Heart right ventricle (tissue), 16 donors: ENCODE results near the gene B4GALT5. TPM values are rescaled to one million over a fixed set of nuclear protein-coding genes. Genes with fewer than 3 reads are reported as not detected.

Experiments
- ATAC-seq, 8 donors: fragments of 200-7000 bp; cut with Tn5 transposase; one replicate each; pipeline ENCODE4 v1.9.1; 2020; ENCODE audit warnings: mild to moderate bottlenecking in 8 of 8, moderate library complexity in 8 of 8, moderate number of reproducible peaks in 1 of 8
- DNase-seq, 2 donors: peaks; one replicate each; pipeline ENCODE4 v3.0.0-alpha.2; 2020
- H3K27ac ChIP-seq, 10 donors: fragments of 200-600 bp; sonication (generic) in 2 of 10; one replicate each; pipeline versions ENCODE4 v1.5.0 to v1.8.0; 2020 to 2022; ENCODE audit warnings: mild to moderate bottlenecking in 3 of 10
- H3K27me3 ChIP-seq, 7 donors: fragments of 200-600 bp; one replicate each; pipeline ENCODE4 v1.8.0; 2021 to 2022; ENCODE audit warnings: mild to moderate bottlenecking in 2 of 7
- H3K36me3 ChIP-seq, 9 donors: fragments of 200-600 bp; sonication (generic) in 1 of 9; one replicate each; pipeline versions ENCODE4 v1.5.0 to v1.8.0; 2020 to 2022; ENCODE audit warnings: mild to moderate bottlenecking in 2 of 9
- H3K4me1 ChIP-seq, 9 donors: fragments of 200-600 bp; sonication (generic) in 1 of 9; one replicate each; pipeline versions ENCODE4 v1.5.0 to v1.8.0; 2020 to 2022; ENCODE audit warnings: mild to moderate bottlenecking in 4 of 9
- H3K4me3 ChIP-seq, 10 donors: fragments of 200-600 bp; sonication (generic) in 2 of 10; one replicate each; pipeline versions ENCODE4 v1.5.0 to v1.8.0; 2020 to 2022; ENCODE audit warnings: mild to moderate bottlenecking in 7 of 10, moderate library complexity in 2 of 10
- H3K9me3 ChIP-seq, 11 donors: fragments of 200-600 bp in 10 of 11; sonication (generic) in 2 of 11; one replicate each; pipeline versions ENCODE4 v1.5.0 to v1.8.0; 2013 to 2022; ENCODE audit warnings: mild to moderate bottlenecking in 2 of 11, control low read depth in 1 of 11, moderate library complexity in 1 of 11
- WGBS, 2 donors: extraction: QIAGEN DNeasy Blood & Tissue Kit; methylation state at CpG; one replicate each; pipeline ENCODE4 v1.1.7; 2013; ENCODE audit warnings: inconsistent platforms in 1 of 2; 5-methylcytosine and 5-hydroxymethylcytosine counted together
- intact Hi-C, 10 donors: fragments of 100-400 bp; cut with DNase I; formaldehyde crosslinking; loops; one replicate each; pipeline versions ENCODE4 v1.11.1 to v1.14.2; 2022
- polyA plus RNA-seq, 2 donors: library from polyadenylated mRNA; stranded (reverse); fragments of 200-250 nt; gene quantifications; one replicate each; pipeline ENCODE4 v1.2.3, GENCODE V29; 2013
- total RNA-seq, 10 donors: library from RNA; stranded (reverse); fragmentation: NEBNext Ultra II Directional in 3 of 10; extraction: Animal tissue kit (Norgen Biotek cat#: 25700) in 3 of 10; gene quantifications; one replicate each; pipeline versions ENCODE4 v1.2.1 to v1.2.4, GENCODE V29; 2021 to 2023
- TF ChIP-seq, protein P1 (sequence below), 9 donors: fragments of 200-600 bp; sonication (generic) in 2 of 9; IDR thresholded peaks; one replicate each; pipeline versions ENCODE4 v1.5.0 to v1.8.0; 2021 to 2022; ENCODE audit warnings: antibody characterized with exemption in 9 of 9, mild to moderate bottlenecking in 5 of 9, moderate library complexity in 1 of 9
- donor health status: Arrhythmogenic right ventricular cardiomyopathy.
- donor health status: ischemic (EF 13 %, LVEDD 7.1; RV severe dilation, severe dysfunction).
- donor health status: healthy with polysubstance abuse.
- donor health status: DM: no; HTN: yes; CAD: no.
- donor health status: DM: no; HTN: no; CAD: no.
- donor health status: ischemic (EF 25% LVEDD 6.9; RV normal size, moderate dysfunction).
- donor health status: ischemic (EF 25% LVEDD 5.7; RV mildly dilated, moderate dysfunction).
- donor health status: healthy.
- donor health status: DM: yes; HTN: yes; CAD: no.
- donor health status: Ischemic cardiomyopathy.
- donor health status: ischemic (EF 35%, LVEDD 5.7; RV mildly dilated, moderate dysfunction).
- donor health status: nonischemic (EF 11% LVEDD 7.7; RV severe dilation, severe dysfunction).
- donor health status: DM: yes; HTN: yes; CAD: no.
- donor health status: PGD.
- donor health status: ischemic (EF 29% LVEDD 5.4; RV normal size, mild dysfunction).
- donor health status: nonischemic (EF 23%, LVEDD 6.1; RV moderate dilation, normal function).

B4GALT5 gene
- total and polyA plus RNA-seq, 12 donors = 7.4 to 61.6 (median 29.6) TPM

DNA sequence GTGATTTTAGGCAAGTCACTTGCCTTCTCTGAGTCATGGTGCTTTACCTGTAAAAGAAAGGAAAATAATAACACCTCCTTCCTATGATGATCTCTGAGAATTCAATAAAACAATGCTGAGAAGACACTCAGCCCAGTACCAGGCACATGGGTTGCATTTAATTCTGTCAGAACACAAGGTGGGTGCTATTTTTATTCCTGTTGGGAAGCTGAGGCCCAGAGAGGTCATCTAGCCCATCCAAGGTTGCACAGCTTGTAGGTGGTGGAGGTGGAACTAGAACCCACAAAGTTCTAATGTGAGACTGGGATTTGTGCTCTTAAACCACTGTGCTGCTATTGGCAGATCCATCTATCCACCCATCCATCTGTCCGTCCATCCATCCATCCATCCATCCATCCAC is 106.1 kb downstream of the B4GALT5 start:
- DNase-seq = no peak
- H3K27ac ChIP-seq = no peak overlapping the region
- TF ChIP-seq, protein P1, sequence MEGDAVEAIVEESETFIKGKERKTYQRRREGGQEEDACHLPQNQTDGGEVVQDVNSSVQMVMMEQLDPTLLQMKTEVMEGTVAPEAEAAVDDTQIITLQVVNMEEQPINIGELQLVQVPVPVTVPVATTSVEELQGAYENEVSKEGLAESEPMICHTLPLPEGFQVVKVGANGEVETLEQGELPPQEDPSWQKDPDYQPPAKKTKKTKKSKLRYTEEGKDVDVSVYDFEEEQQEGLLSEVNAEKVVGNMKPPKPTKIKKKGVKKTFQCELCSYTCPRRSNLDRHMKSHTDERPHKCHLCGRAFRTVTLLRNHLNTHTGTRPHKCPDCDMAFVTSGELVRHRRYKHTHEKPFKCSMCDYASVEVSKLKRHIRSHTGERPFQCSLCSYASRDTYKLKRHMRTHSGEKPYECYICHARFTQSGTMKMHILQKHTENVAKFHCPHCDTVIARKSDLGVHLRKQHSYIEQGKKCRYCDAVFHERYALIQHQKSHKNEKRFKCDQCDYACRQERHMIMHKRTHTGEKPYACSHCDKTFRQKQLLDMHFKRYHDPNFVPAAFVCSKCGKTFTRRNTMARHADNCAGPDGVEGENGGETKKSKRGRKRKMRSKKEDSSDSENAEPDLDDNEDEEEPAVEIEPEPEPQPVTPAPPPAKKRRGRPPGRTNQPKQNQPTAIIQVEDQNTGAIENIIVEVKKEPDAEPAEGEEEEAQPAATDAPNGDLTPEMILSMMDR (IDR thresholded peaks at IDR 0.05) = no peak
- intact Hi-C loops = loop anchor here in 8 of 10 donors (5.0 to 10.0 kb wide), 4 partner anchors 65 to 275 kb away; no protein-coding TSS in a partner anchor
- peaks cover 4 to 33% (median 17%) of the 10 kb centered on the region in 9 donors for H3K4me1 ChIP-seq
- no peaks in the 10 kb centered on the region for H3K9me3 ChIP-seq
- H3K27me3 ChIP-seq = peaks cover 0 to 16% (median 3%) of the 10 kb centered on the region in 7 donors
- ATAC-seq = no peak
- H3K4me3 ChIP-seq = no peak overlapping the region
- no peaks in the 10 kb centered on the region for H3K36me3 ChIP-seq
- WGBS, 2 donors = 86 to 97% methylated on average over 1 of the region's 1 CpG

DNA sequence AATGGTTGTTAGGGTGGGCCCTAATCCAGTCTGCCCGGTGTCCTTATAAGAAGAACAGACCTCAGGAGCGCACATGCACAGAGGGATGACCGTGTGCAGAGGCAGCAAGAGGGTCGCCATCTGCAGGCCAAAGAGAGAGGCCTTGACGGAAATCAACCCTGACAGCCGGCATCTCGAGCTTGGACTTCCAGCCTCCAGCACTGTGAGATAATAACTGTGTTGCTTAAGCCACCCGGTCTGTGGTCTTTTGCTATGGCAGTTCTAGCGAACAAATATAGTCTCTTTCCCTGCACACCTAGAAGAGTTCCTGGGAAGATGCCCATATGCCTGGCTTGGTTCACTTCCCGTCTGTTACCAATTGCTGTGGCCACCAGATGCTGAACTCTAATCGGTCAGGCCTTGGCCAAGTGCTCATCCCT is 110.5 kb downstream of the B4GALT5 start:
- peak in 7 of 8 donors; percentile 45 to 69 (median 59) for ATAC-seq
- intact Hi-C loops = loop anchor here in 2 of 10 donors (5.0 to 10.0 kb wide), 2 partner anchors 41 to 268 kb away; no protein-coding TSS in a partner anchor
- Histone ChIP-seq H3K9me3 (peaks cover 0 to under 1% (median 0%) of the 10 kb centered on the region in 11 donors), H3K4me1 (peaks cover 0 to 15% (median 0%) of the 10 kb centered on the region in 9 donors), H3K27ac (peak overlapping the region in 3 of 10 donors; percentile 14 to 44 (median 20)), H3K4me3 (no peak overlapping the region), H3K27me3 (peaks cover 0 to 9% (median 2%) of the 10 kb centered on the region in 7 donors), H3K36me3 (no peaks in the 10 kb centered on the region)
- 67 to 71% methylated on average over 11 of the region's 11 CpGs for WGBS, 2 donors
- TF ChIP-seq, protein P1 (IDR thresholded peaks at IDR 0.05) = peak in 7 of 9 donors; percentile 24 to 60 (median 37)
- DNase-seq = peak in 1 of 2 donors; percentile 37

DNA sequence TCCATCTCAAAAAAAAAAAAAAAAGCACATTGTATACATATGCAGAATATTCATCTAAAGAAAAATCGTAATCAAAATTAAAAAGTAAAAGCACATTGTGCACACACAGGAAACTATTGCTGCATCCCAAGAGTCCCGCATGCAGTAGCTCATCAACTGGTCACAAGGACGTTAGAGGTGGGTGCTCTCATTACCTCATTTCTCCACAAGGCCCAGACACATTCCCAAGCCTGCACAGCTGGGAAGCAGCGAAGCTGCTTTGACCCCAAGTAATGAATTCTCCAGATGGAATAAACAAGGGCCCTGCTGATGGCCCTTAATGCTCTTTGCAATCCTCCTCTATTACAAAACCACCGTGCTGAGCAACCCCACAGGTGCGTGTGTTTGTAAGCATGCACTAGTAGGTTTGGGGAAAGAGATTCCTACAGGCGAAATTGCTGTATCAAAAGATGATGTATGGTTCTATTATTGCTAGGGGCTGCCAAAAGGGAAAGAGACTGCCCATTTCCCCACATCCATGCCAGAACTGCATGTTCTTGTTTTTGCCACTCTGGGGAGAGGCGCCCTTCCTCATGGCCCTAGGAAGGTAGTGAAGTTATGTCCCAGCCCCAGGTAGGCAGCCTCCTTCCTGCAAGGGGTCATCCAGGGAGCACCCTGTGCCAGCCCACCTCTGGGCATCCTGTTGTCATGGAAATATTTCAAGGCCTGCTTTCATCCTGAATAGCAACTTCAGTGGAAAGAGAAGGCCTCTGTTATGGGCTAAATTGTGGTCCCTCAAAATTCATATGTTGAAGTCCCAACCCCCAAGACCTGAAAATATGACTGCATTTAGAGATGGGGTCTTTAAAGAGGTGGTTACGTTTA is 111.1 kb downstream of the B4GALT5 start:
- no peaks in the 10 kb centered on the region for H3K36me3 ChIP-seq
- ATAC-seq (peak in 6 of 8 donors; percentile 21 to 73 (median 64)), DNase-seq (no peak)
- WGBS, 2 donors = 72 to 82% methylated on average over 9 of the region's 9 CpGs
- no peak overlapping the region for H3K4me3 ChIP-seq
- TF ChIP-seq, protein P1 (IDR thresholded peaks at IDR 0.05) = no peak
- H3K27me3 ChIP-seq = peaks cover 0 to 3% (median 0%) of the 10 kb centered on the region in 7 donors
- peaks cover 0 to 15% (median 0%) of the 10 kb centered on the region in 9 donors for H3K4me1 ChIP-seq
- intact Hi-C loops = loop anchor here in 2 of 10 donors (5.0 to 10.0 kb wide), 2 partner anchors 40 to 268 kb away; no protein-coding TSS in a partner anchor
- H3K27ac ChIP-seq = peak overlapping the region in 4 of 10 donors; percentile 14 to 44 (median 21)
- peaks cover 0 to 4% (median 0%) of the 10 kb centered on the region in 11 donors for H3K9me3 ChIP-seq

DNA sequence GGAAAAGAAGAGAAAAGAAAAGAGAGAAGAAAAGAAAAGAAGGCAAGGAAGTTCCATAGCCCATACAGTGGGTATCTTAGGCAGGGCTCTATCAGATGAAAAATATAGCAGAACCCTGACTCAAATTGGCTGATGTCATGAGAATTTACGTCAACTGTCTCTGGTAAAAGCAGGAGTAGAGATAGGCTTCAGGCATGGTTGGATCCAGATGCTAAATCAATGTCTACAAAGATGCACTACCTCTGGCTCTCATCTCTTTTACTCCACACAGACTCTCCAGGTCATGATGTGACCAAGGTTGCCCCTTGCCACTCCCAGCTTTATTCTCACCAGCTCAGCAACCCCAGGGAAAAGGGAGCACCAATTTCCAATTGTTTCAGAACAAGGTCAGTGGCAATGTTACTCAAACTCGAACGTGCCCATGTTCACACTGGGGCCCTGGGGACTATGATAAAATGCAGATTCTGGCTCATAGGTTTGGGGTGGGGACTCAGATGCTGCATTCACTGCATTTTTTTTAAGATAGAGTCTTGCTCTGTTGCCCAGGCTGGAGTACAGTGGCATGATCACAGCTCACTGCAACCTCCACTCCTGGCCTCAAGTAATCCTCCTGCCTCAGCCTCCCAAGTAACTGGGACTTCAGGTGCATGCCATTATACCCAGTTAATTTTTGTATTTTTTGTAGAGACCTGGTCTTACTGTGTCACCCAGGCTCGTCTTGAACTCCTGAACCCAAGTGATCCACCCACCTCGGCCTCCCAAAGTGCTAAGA is 112.3 kb downstream of the B4GALT5 start:
- TF ChIP-seq, protein P1 (IDR thresholded peaks at IDR 0.05) = no peak
- H3K9me3 ChIP-seq = peaks cover 0 to 4% (median 0%) of the 10 kb centered on the region in 11 donors
- H3K4me1 ChIP-seq = peaks cover 0 to 17% (median under 1%) of the 10 kb centered on the region in 9 donors
- H3K27me3 ChIP-seq = no peaks in the 10 kb centered on the region
- ATAC-seq (no peak), DNase-seq (no peak)
- intact Hi-C loops = loop anchor here in 2 of 10 donors (5.0 to 10.0 kb wide), 2 partner anchors 39 to 267 kb away; no protein-coding TSS in a partner anchor
- H3K4me3 ChIP-seq = no peak overlapping the region
- WGBS, 2 donors = 87% methylated on average over 5 of the region's 5 CpGs
- no peak overlapping the region for H3K27ac ChIP-seq
- H3K36me3 ChIP-seq = no peaks in the 10 kb centered on the region
